ENCODE results near the gene FLNB. TPM values are rescaled to one million over a fixed set of nuclear protein-coding genes. Genes with fewer than 3 reads are reported as not detected.

FLNB gene
- total and polyA plus RNA-seq, 12 donors: 84.6 to 278 (median 131) TPM

DNA sequence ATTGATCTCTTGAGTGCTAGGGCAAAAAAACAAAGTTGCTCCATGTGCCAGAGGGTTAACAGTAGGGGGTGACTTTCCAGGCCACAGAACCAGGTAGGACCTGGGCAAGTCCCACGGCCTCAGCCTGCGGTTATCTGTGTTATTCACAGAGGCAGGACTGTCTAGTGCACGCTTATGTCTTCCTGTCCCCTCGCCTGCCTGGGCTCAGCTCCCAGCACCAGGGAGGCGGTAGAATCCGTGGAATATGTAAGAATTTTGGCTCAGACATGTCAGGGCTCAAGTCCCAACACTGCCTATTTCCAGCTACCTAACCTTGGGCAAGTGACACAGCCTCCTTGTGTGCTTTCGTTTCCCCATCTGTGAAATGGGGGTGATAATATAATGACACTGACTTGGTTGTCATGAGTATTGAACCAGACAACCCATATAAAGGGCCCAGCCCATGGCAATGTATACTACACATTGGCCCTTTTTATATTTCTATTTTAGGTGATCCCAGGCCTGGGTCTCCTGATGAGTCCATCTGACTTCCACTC is 44.3 kb upstream of the FLNB start:
- no peaks in the 10 kb centered on the region for H3K36me3 ChIP-seq (replicated peaks in 1 of 2)
- H3K4me1 ChIP-seq (replicated peaks in 1 of 2): no peaks in the 10 kb centered on the region
- 76 to 84% (median 80%) methylated on average over 5 to 7 of the region's 7 CpGs for WGBS, 4 donors
- no peak overlapping the region for H3K27ac ChIP-seq
- TF ChIP-seq, protein P1, sequence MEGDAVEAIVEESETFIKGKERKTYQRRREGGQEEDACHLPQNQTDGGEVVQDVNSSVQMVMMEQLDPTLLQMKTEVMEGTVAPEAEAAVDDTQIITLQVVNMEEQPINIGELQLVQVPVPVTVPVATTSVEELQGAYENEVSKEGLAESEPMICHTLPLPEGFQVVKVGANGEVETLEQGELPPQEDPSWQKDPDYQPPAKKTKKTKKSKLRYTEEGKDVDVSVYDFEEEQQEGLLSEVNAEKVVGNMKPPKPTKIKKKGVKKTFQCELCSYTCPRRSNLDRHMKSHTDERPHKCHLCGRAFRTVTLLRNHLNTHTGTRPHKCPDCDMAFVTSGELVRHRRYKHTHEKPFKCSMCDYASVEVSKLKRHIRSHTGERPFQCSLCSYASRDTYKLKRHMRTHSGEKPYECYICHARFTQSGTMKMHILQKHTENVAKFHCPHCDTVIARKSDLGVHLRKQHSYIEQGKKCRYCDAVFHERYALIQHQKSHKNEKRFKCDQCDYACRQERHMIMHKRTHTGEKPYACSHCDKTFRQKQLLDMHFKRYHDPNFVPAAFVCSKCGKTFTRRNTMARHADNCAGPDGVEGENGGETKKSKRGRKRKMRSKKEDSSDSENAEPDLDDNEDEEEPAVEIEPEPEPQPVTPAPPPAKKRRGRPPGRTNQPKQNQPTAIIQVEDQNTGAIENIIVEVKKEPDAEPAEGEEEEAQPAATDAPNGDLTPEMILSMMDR (IDR thresholded peaks at IDR 0.05): no peak
- TF ChIP-seq POLR2A (IDR thresholded peaks at IDR 0.05): no peak
- H3K27me3 ChIP-seq: no peaks in the 10 kb centered on the region
- DNase-seq: no peak
- intact Hi-C loops (cut with DNase I): no loop called here
- no peak overlapping the region for H3K4me3 ChIP-seq
- no peaks in the 10 kb centered on the region for H3K9me3 ChIP-seq (replicated peaks in 1 of 3)

DNA sequence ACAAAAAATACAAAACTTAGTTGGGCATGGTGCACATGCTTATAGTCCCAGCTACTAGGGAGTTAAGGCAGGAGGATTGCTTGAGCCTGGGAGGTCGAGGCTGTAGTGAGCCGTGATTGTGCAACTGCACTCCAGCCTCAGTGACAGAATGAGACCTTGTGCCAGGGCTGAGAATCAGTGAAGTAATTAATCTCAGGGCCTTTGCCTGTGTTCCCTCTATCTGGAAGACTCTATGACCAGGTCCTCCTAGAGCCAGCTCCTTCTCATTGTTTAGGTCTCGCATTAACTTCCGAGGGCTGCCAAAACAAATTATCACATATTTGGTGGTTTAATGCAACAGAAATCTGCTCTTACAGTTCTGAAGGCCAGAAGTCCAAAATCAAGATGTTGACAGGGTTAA is 41.4 kb upstream of the FLNB start:
- 23 to 38% (median 32%) methylated on average over 4 of the region's 4 CpGs for WGBS, 4 donors
- Histone ChIP-seq H3K9me3 (replicated peaks in 1 of 3) (no peaks in the 10 kb centered on the region), H3K4me3 (no peak overlapping the region), H3K27ac (no peak overlapping the region), H3K4me1 (replicated peaks in 1 of 2) (no peaks in the 10 kb centered on the region), H3K27me3 (no peaks in the 10 kb centered on the region), H3K36me3 (replicated peaks in 1 of 2) (no peaks in the 10 kb centered on the region)
- TF ChIP-seq POLR2A (IDR thresholded peaks at IDR 0.05): no peak
- TF ChIP-seq, protein P1 (IDR thresholded peaks at IDR 0.05): no peak
- intact Hi-C loops (cut with DNase I): no loop called here
- DNase-seq: peak in 4 of 7 donors; percentile 24 to 73 (median 62)

DNA sequence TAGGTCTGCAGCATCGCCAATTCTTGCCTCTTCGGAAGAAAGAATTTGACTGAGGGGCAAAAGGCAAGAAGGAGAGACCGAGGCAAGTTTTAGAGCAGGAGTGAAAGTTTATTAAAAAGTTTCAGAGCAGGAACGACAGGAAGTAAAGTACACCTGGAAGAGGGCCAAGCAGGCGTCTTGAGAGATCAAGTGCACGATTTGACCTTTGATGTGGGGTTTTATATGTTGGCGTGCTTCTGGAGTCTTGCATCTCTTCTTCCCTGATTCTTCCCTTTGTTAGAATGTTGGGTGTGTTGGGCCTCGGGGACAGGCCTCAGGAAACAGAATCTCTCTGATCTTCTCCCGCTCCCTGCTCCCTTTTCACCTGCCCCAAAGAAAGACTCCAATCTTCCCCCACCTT is 40.6 kb upstream of the FLNB start:
- H3K27me3 ChIP-seq: no peaks in the 10 kb centered on the region
- no peaks in the 10 kb centered on the region for H3K9me3 ChIP-seq (replicated peaks in 1 of 3)
- H3K27ac ChIP-seq: no peak overlapping the region
- intact Hi-C loops (cut with DNase I): no loop called here
- H3K4me3 ChIP-seq: no peak overlapping the region
- no peaks in the 10 kb centered on the region for H3K4me1 ChIP-seq (replicated peaks in 1 of 2)
- TF ChIP-seq, protein P1 (IDR thresholded peaks at IDR 0.05): no peak
- no peak for TF ChIP-seq POLR2A (IDR thresholded peaks at IDR 0.05)
- 72 to 87% (median 83%) methylated on average over 9 of the region's 9 CpGs for WGBS, 4 donors
- DNase-seq: no peak
- no peaks in the 10 kb centered on the region for H3K36me3 ChIP-seq (replicated peaks in 1 of 2)

DNA sequence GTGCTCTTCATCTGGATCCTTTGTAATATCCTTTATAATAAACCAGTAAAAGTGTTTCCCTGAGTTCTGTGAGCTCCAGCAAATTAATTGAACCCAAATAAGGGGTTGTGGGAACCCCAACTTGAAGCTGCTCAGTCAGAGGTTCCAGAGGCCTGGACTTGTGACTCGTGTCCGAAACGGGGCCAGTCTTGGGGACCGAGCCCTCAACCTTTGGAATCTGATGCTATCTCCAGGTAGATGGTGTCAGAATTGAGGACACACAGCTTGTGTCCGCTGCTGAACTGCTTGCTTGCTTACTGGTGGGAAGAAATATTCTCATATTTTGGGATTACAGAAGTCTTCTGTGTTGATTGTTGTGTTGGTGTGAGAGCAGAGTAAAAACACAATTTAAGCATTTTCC is 39.7 kb upstream of the FLNB start:
- no peaks in the 10 kb centered on the region for H3K9me3 ChIP-seq (replicated peaks in 1 of 3)
- no peak overlapping the region for H3K27ac ChIP-seq
- H3K4me3 ChIP-seq: no peak overlapping the region
- no peak for TF ChIP-seq POLR2A (IDR thresholded peaks at IDR 0.05)
- TF ChIP-seq, protein P1 (IDR thresholded peaks at IDR 0.05): no peak
- H3K36me3 ChIP-seq (replicated peaks in 1 of 2): no peaks in the 10 kb centered on the region
- no peak for DNase-seq
- 86 to 98% (median 97%) methylated on average over 5 of the region's 5 CpGs for WGBS, 4 donors
- no peaks in the 10 kb centered on the region for H3K4me1 ChIP-seq (replicated peaks in 1 of 2)
- intact Hi-C loops (cut with DNase I): no loop called here
- H3K27me3 ChIP-seq: no peaks in the 10 kb centered on the region

Measured in adrenal gland (tissue), 12 donors.